Endometrial microvascular endothelial cells (primary cell): ENCODE data around the gene RTP3. TPM values are rescaled to one million over a fixed set of nuclear protein-coding genes. Genes with fewer than 3 reads are reported as not detected.
"Not testable (repeated sequence)": the region's sequence is repeated elsewhere in the genome, so short reads cannot be mapped to it uniquely, and the experiment has no call there.

Source experiments
- in situ Hi-C: cut with HindIII; loops from 2 replicates; pipeline ENCODE4 v1.10.0; 2017; ENCODE audit warnings: low sequenced_read_pairs, low pct_unique_long_range_greater_than_20kb; ENCODE audit errors: inconsistent ontology term
- total RNA-seq: library from RNA; depleted of rRNA; stranded (reverse); fragments of >200 nt; gene quantifications from one replicate; pipeline ENCODE4 v1.2.3, GENCODE V29; 2015; ENCODE audit errors: inconsistent ontology term

RTP3 gene
- total RNA-seq, 1 donor from 2014 or later = not detected

DNA sequence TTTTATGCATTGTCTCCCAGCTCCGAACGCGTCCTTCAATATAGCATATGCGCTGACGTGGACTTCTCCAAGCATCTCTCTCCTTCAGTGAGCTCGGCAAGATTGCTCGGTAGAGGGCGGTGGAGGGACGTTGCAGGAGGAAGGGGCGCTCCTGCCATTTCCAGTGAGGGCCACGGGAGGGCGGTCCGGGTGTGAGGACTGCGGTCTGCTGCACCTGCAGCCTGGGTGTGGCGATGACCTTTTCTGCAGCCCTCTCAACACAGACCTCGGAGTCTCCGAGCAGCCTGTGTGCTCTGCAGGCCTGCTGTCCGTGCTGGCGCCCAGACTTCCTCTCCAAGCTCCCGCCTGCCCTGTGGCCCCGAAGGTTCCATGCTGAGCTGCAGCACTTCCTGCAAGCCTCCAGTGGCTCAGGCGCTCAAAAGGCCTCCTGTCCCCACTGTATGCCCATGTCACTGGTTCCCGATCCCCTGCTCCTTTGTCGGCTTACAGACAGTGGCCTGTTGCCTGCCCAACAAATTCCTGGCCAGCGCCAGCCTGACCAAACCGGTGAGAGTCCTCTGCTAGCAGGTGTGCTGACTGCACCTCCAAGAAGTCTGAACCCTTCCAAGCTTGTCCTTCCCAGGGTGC is 8.9 kb upstream of the RTP3 start:
- in situ Hi-C loops = no loop called here

DNA sequence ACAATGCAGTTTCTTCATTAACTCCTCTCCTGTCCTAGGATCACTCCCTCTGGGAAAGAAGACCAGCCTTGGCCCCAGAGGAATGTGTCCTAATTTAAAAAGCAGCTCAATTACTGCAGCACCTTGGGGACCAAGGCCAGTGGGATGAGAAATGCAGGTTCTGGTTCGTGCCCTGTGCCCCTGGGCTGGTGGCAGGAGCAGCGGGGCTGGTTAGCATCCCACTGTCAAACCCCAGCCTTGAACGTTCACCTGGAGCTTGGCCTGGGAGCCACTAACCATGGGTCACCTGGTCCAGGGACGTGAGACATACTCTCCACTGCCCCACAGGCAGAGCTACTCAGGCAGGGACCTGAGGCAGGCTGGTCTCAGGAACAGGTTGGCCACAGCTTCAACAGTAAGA is 8.4 kb upstream of the RTP3 start:
- in situ Hi-C loops = no loop called here

GRCh38 chr3:46489875-46490274 is 7.9 kb upstream of the RTP3 start:
- in situ Hi-C loops = no loop called here

DNA sequence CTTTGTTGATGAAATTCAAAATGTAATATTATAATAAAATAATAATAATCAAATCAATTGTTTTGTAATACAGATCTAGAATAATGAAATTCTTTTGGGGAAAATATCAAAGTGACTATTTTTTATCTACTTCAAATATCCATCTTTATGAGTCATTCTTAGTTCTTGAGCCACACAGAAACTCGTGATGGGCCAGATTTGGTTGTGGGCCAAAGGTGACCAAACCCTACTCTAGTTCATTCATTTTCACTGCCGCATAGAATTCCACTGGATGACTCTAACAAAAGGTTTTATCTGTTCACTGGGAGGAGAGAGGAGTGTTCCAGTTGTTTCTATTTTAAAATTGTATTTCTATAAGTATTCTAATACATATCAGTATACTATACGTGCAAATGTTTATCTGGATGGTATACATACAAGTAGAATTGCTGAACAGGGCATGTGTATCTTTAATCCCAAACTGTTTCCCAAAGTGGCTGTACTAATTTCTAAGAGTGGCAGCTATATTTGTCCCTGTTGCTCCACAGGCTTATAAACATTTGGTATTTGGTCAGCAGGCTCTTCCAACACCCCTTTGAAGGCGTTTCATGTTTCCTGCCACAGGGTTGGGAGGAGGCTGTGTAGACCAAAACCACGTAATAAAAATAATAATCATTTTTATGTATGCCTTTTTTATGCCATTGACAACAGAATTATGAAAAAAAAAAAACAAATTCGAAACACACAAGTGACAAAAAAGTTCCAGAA is 7.3 kb upstream of the RTP3 start:
- in situ Hi-C loops = no loop called here

DNA sequence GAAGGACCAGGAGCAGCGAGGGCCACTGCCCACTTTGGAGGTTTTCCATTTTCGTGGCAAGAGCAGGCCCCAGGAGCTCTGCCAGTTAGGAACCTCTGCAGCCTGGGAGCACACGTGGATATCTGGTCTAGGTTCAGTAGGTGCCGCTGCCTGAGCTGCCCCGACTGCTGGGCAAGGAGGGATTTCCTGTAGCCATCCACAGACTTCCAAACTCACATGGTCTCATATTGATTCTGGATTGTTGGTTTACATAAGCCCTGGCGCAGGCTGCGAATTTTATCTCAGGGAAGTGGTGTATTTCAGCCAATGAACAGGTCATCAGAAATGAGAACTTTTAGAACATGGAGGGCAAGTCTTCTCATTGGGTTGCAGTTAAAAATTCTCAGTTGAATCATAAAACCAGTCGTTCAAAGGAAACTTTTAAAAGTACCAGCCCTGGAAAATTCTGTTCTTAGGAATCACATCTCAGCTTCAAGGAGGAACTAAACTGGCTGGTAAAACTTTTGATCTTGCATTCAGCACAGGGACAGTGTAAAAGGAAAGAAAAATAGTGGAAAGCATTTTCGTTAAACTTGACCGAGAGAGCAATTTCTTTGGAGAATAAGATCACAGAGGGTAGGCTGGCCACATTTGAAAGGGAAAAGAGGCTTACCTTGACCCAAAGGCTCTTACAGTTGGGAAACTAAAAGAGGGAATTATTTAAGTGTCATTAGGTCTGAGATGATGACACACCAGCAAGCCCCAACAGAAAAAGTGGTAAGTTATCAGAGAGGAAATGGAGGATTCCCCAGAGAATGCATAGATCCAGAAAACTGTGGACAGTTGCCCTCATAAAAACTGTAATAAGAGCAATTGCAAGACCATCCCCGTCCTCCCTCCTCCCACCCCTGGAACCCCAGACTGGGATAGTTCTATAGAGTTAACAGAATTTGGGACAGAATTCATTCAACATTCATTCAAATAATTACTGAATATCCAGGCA is 6.4 kb upstream of the RTP3 start:
- in situ Hi-C loops = no loop called here

GRCh38 chr3:46492890-46493547 is 4.8 kb upstream of the RTP3 start:
- in situ Hi-C loops = no loop called here

GRCh38 chr3:46494491-46494890 is 3.3 kb upstream of the RTP3 start:
- in situ Hi-C loops = not testable (repeated sequence)

- in situ Hi-C loops = no loop called here
These were observed 1.8 kb upstream of the RTP3 start for GRCh38 chr3:46495901-46496456.

- in situ Hi-C loops = no loop called here
These were observed 825 bp upstream of the RTP3 start for GRCh38 chr3:46496746-46497555.

DNA sequence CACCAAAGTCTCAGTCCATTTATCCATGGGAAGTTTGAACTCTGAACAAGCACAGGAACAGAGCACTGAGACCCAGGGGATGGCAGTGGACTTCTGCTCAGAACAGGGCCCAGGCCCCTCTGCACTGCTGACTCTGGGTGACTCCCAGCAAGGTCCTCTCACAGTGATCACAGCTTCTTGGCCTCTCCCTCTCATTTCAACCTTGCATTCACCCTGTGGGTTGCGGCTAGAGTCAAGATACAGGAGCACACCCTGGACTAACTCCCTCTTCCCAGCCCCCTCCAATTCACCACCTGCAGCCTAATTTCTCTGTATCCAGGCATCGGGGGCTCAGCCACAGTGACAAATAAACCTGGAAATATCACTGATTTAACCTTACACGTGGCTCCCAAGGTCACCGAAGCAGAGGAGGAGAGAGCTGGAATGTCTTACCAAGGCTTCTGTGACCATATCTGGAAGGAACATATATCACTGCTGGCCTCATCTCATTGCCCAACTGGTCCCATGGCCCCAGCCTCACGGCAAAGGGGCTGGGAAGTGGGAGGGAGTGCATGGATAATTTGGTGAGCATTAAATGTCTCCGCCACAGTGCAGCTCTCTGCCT is 1.2 kb downstream of the RTP3 start:
- in situ Hi-C loops = no loop called here

DNA sequence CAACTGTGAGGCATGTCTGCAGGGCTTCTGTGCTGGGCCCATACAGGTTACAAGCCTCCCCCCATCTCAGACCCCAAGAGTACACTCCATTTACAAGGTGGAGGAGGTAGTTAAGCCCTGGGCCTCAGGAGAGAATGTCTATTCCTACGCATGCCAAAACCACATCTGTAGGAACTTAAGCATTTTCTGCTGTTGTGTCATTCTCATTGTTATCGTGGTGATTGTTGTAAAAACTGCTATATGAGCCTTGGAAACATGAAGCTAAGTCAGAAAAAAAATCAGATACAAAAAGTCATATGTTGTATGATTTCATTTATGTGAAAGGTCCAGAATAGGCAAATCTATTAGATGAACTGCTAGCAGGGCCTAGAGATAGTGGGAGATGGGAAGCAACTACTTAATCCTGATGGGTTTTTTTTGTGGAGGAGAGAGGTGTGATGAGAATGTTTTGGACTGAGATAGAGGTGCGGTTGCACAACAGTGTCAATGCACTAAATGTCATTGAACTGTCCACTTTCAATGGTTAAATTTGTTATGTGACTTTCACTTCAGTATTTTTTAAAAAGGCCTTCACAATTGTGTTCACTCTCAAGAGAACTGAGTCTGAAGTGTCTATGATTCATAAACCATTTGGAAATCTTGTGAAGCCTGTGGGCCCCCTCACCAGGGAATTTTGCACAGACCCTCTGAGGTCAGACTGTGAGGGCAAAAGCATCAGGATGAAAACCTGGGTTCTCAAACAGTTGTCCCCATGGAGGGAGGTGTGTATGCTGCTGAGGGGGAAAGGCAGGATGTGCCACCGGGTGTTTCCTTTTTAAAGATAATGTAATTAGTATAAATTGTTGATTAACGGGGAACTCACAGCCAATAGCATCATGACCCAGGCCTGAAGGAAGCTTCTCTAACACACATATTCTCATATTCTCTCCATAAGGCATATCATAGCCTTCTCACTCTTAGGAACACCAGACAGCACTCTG is 3.2 kb downstream of the RTP3 start:
- in situ Hi-C loops = no loop called here

- in situ Hi-C loops = no loop called here
These were observed 3.9 kb downstream of the RTP3 start for GRCh38 chr3:46501702-46502101.

- in situ Hi-C loops = no loop called here
These were observed 5.6 kb downstream of the RTP3 start for GRCh38 chr3:46503200-46503874.

DNA sequence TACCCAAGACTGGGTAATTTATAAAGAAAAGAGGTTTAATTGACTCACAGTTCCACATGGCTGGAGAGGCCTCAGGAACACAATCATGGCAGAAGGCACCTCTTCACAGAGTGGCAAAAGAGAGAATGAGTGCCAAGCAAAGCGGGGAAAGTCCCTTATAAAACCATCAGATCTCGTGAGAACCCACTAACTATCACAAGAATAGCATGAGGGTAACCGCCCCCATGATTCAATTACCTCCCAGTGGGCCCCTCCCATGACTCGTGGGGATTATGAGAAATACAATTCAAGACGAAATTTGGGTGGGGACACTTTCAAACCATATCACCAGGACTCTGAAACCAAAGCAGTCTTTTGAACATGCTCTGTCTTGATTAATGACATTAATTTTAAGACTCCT is 7.0 kb downstream of the RTP3 start:
- in situ Hi-C loops = no loop called here

- in situ Hi-C loops = no loop called here
These were observed 8.2 kb downstream of the RTP3 start for GRCh38 chr3:46505953-46506352.

- in situ Hi-C loops = no loop called here
These were observed 8.8 kb downstream of the RTP3 start for GRCh38 chr3:46506526-46506925.
